Measurements from ENCODE around the gene CLSTN2. TPM values are rescaled to one million over a fixed set of nuclear protein-coding genes. Genes with fewer than 3 reads are reported as not detected.

Gene CLSTN2
- polyA plus RNA-seq, 3 donors, result not detected

DNA sequence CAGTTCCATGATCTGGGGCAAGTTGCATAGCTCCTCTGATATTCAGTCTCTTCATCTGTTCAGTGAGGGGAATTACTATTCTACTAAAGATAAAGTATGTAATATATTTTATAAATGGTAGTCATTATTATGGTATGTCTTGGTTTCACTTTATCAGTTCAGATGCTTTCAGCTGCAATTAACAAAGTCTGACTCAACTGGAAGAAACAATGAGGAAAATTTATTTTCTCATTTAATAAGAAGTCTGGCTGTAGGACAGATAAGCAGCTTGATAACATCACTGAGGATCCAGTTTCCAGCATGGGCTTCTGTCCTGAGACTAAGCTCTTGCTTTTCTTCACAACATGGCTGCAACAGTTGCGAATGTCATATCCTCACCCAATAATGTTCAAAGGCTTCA is 388.6 kb downstream of the CLSTN2 start:
- Histone ChIP-seq H3K9ac (ENCODE audit: insufficient read depth, low read length, poor library complexity, severe bottlenecking) (no peak overlapping the region), H3K4me2 (replicated peaks; ENCODE audit: extremely low read depth, low read length, poor library complexity, severe bottlenecking) (no peak overlapping the region)
- TF ChIP-seq, protein P1, sequence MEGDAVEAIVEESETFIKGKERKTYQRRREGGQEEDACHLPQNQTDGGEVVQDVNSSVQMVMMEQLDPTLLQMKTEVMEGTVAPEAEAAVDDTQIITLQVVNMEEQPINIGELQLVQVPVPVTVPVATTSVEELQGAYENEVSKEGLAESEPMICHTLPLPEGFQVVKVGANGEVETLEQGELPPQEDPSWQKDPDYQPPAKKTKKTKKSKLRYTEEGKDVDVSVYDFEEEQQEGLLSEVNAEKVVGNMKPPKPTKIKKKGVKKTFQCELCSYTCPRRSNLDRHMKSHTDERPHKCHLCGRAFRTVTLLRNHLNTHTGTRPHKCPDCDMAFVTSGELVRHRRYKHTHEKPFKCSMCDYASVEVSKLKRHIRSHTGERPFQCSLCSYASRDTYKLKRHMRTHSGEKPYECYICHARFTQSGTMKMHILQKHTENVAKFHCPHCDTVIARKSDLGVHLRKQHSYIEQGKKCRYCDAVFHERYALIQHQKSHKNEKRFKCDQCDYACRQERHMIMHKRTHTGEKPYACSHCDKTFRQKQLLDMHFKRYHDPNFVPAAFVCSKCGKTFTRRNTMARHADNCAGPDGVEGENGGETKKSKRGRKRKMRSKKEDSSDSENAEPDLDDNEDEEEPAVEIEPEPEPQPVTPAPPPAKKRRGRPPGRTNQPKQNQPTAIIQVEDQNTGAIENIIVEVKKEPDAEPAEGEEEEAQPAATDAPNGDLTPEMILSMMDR (IDR thresholded peaks at IDR 0.05), result no peak

DNA sequence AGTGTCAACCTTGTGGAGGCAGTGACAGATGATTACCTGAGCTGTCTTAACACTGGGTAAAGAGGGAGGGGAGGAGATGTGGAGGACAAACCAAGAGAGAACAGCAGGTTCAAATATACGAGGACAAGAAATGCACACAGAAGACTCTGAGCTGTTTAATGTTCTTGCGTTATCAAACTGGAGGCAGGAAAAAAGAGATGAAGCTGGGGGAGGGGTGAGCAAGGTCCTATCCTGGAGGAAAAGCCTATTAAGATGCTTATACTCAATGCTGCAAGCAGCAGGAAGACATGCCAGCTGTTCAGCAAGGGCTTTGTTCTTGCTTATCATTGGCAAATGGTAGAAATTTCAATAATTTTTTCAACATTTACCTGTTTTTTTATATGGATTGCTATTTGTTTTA is 397.1 kb downstream of the CLSTN2 start:
- no peak overlapping the region for H3K4me3 Mint-ChIP-seq

More for the DNA sequence above, 388.6 kb downstream of the CLSTN2 start:
- H3K4me3 ChIP-seq (replicated peaks in 1 of 3; ENCODE audit: low read depth in 2 of 3, low read length in 3 of 3), result no peak overlapping the region
- no peaks in the 10 kb centered on the region for H3K9me3 ChIP-seq (replicated peaks in 1 of 2; ENCODE audit: control insufficient read depth in 1 of 2, insufficient read depth in 1 of 2, low read length in 2 of 2)
- no peaks in the 10 kb centered on the region for H4K20me1 ChIP-seq (ENCODE audit: insufficient read depth, low read length)
- no peak overlapping the region for H3K27ac Mint-ChIP-seq
- no peak overlapping the region for H3K27ac ChIP-seq (ENCODE audit: low read depth in 1 of 2, low read length in 2 of 2)
- H3K79me2 ChIP-seq (ENCODE audit: insufficient read depth, low read length), result no peaks in the 10 kb centered on the region
- H3K4me1 ChIP-seq (ENCODE audit: control insufficient read depth in 1 of 2, insufficient read depth in 2 of 2, low read length in 2 of 2), result no peaks in the 10 kb centered on the region
- no peak for DNase-seq
- H3K27me3 ChIP-seq (ENCODE audit: control insufficient read depth in 2 of 2, insufficient read depth in 2 of 2, low read length in 2 of 2), result no peaks in the 10 kb centered on the region
- H3K4me1 Mint-ChIP-seq, result no peaks in the 10 kb centered on the region
- peaks cover 0 to 5% (median 2%) of the 10 kb centered on the region in 3 donors for H3K27me3 Mint-ChIP-seq (ENCODE audit: low read depth in 3 of 3)
- H3K4me3 Mint-ChIP-seq, result no peak overlapping the region
- no peak overlapping the region for H2AFZ ChIP-seq (ENCODE audit: insufficient read depth, low read depth, low read length, poor library complexity, severe bottlenecking)
- 100% methylated on average over 1 of the region's 1 CpG for WGBS (ENCODE audit: insufficient coverage)
- no peaks in the 10 kb centered on the region for H3K36me3 Mint-ChIP-seq
- intact Hi-C loops (cut with micrococcal nuclease), result no loop called here
- no peaks in the 10 kb centered on the region for H3K9me3 Mint-ChIP-seq
- no peaks in the 10 kb centered on the region for H3K36me3 ChIP-seq (replicated peaks in 1 of 2; ENCODE audit: control insufficient read depth in 1 of 2, insufficient read depth in 2 of 2, low read length in 2 of 2)

More for the DNA sequence above, 397.1 kb downstream of the CLSTN2 start:
- WGBS (ENCODE audit: insufficient coverage), result 15% methylated on average over 2 of the region's 2 CpGs
- no peaks in the 10 kb centered on the region for H3K4me1 ChIP-seq (ENCODE audit: control insufficient read depth in 1 of 2, insufficient read depth in 2 of 2, low read length in 2 of 2)
- intact Hi-C loops (cut with micrococcal nuclease), result no loop called here
- no peaks in the 10 kb centered on the region for H4K20me1 ChIP-seq (ENCODE audit: insufficient read depth, low read length)
- no peaks in the 10 kb centered on the region for H3K36me3 ChIP-seq (replicated peaks in 1 of 2; ENCODE audit: control insufficient read depth in 1 of 2, insufficient read depth in 2 of 2, low read length in 2 of 2)
- no peaks in the 10 kb centered on the region for H3K27me3 ChIP-seq (ENCODE audit: control insufficient read depth in 2 of 2, insufficient read depth in 2 of 2, low read length in 2 of 2)
- no peaks in the 10 kb centered on the region for H3K4me1 Mint-ChIP-seq
- H3K36me3 Mint-ChIP-seq, result no peaks in the 10 kb centered on the region
- TF ChIP-seq, protein P1 (IDR thresholded peaks at IDR 0.05), result no peak
- H3K27me3 Mint-ChIP-seq (ENCODE audit: low read depth in 3 of 3), result no peaks in the 10 kb centered on the region
- H3K9me3 ChIP-seq (replicated peaks in 1 of 2; ENCODE audit: control insufficient read depth in 1 of 2, insufficient read depth in 1 of 2, low read length in 2 of 2), result no peaks in the 10 kb centered on the region
- H3K27ac Mint-ChIP-seq, result no peak overlapping the region
- H3K9ac ChIP-seq (ENCODE audit: insufficient read depth, low read length, poor library complexity, severe bottlenecking), result no peak overlapping the region
- H3K4me2 ChIP-seq (replicated peaks; ENCODE audit: extremely low read depth, low read length, poor library complexity, severe bottlenecking), result no peak overlapping the region
- H2AFZ ChIP-seq (ENCODE audit: insufficient read depth, low read depth, low read length, poor library complexity, severe bottlenecking), result no peak overlapping the region
- no peak overlapping the region for H3K4me3 ChIP-seq (replicated peaks in 1 of 3; ENCODE audit: low read depth in 2 of 3, low read length in 3 of 3)
- peaks cover 0 to 4% (median 0%) of the 10 kb centered on the region in 7 donors for H3K9me3 Mint-ChIP-seq
- H3K27ac ChIP-seq (ENCODE audit: low read depth in 1 of 2, low read length in 2 of 2), result no peak overlapping the region
- DNase-seq, result no peak
- no peaks in the 10 kb centered on the region for H3K79me2 ChIP-seq (ENCODE audit: insufficient read depth, low read length)
